ENCODE measurements around the gene GCAT. TPM values are rescaled to one million over a fixed set of nuclear protein-coding genes. Genes with fewer than 3 reads are reported as not detected.

GCAT gene
- total and polyA plus RNA-seq, 7 donors, result 5.1 to 14.1 (median 8.3) TPM

- H3K36me3 ChIP-seq, result peaks cover 9 to 23% (median 14%) of the 10 kb centered on the region in 4 donors
- intact Hi-C loops (cut with DNase I), result no loop called here
- WGBS, 2 donors, result 22 to 48% methylated on average over 11 of the region's 11 CpGs
- H3K4me1 ChIP-seq, result peaks cover 0 to 13% (median 12%) of the 10 kb centered on the region in 4 donors
- H3K27ac ChIP-seq, result peak overlapping the region in 3 of 4 donors; percentile 31 to 56 (median 49)
- H3K9me3 ChIP-seq, result no peaks in the 10 kb centered on the region
- no peak overlapping the region for H3K4me3 ChIP-seq
- DNase-seq, result peak; percentile 83
- no peaks in the 10 kb centered on the region for H3K27me3 ChIP-seq
- TF ChIP-seq CTCF (IDR thresholded peaks at IDR 0.05) (no peak), POLR2AphosphoS5 (IDR thresholded peaks at IDR 0.05) (peak in 2 of 4 donors; percentile 49 to 50)
Observed at GRCh38 chr22:37777122-37777687, 30.5 kb upstream of the GCAT start.

DNA sequence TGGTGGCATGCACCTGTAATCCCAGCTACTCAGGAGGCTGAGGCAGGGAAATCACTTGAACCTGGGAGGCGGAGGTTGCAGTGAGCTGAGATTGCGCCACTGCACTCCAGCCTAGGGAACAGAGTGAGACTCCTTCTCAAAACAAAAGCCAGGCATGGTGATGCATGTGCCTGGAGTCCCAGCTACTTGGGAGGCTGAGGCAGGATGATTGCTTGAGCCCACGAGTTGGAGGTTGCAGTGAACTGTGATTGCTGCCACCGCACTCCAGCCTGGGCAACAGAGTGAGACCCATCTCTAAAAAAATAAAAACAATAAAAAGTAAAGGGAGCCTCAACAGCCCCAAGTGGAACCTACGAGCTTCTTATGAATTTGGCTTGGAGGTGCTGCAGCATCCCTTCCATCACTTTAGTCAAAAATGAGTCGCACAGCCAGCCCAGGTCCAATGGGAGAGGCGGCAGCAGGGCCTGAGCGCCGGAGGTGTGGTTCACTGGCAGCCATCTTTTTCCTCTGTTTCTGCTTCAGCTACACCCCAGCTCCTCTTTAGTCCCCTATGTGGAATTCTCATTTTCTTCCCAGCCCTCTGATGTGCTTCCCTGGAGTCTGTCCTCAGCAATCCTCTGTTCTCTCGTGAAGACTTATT, 29.2 kb upstream of the GCAT start:
- no peaks in the 10 kb centered on the region for H3K9me3 ChIP-seq
- intact Hi-C loops (cut with DNase I), result no loop called here
- H3K27ac ChIP-seq, result no peak overlapping the region
- no peak for TF ChIP-seq POLR2A (IDR thresholded peaks at IDR 0.05)
- peak in 1 of 4 donors; percentile 27 for TF ChIP-seq POLR2AphosphoS5 (IDR thresholded peaks at IDR 0.05)
- no peak overlapping the region for H3K4me3 ChIP-seq
- peaks cover 0 to 13% (median 12%) of the 10 kb centered on the region in 4 donors for H3K4me1 ChIP-seq
- H3K36me3 ChIP-seq, result peaks cover under 1 to 10% (median 2%) of the 10 kb centered on the region in 4 donors
- no peaks in the 10 kb centered on the region for H3K27me3 ChIP-seq
- no peak for DNase-seq
- WGBS, 2 donors, result 86 to 90% methylated on average over 10 of the region's 10 CpGs

DNA sequence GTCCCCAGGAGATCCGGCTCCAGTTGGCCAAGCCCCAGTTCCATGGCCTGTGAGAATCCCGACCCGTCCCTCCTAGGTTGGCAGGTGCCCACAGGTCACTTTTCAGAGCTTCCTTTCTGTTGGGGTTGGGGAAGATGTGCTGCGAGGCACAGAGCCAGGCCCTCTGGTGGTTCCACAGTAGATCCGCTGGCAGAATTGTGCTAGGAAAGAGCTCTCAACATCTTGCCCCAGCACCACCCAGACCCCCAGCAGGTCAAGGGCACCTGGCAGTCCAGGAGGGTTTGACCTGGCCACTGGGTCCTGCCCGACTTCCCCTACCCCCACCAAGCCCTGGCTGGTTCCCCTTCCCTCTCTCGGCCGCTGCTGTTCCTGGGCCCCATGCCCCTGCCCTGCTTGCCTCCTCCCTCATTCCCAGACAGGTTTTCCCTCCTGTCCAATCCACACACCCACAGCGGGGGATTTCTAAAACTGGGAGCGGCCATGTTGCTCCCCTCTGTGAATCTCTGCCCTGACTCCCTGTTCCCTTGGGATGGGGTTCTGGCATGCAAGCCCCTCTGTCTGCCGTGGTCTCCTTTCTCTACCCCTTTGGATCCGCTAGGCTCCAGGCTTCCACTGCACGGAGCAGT, 26.2 kb upstream of the GCAT start:
- WGBS, 2 donors, result 80 to 81% methylated on average over 13 of the region's 13 CpGs
- Histone ChIP-seq H3K36me3 (no peaks in the 10 kb centered on the region), H3K27me3 (no peaks in the 10 kb centered on the region), H3K4me3 (no peak overlapping the region), H3K9me3 (no peaks in the 10 kb centered on the region), H3K27ac (no peak overlapping the region), H3K4me1 (peaks cover 0 to 10% (median 10%) of the 10 kb centered on the region in 4 donors)
- no peak for DNase-seq
- TF ChIP-seq EP300 (IDR thresholded peaks at IDR 0.05) (no peak), CTCF (IDR thresholded peaks at IDR 0.05) (no peak), POLR2A (IDR thresholded peaks at IDR 0.05) (no peak), POLR2AphosphoS5 (IDR thresholded peaks at IDR 0.05) (no peak)
- intact Hi-C loops (cut with DNase I), result no loop called here

DNA sequence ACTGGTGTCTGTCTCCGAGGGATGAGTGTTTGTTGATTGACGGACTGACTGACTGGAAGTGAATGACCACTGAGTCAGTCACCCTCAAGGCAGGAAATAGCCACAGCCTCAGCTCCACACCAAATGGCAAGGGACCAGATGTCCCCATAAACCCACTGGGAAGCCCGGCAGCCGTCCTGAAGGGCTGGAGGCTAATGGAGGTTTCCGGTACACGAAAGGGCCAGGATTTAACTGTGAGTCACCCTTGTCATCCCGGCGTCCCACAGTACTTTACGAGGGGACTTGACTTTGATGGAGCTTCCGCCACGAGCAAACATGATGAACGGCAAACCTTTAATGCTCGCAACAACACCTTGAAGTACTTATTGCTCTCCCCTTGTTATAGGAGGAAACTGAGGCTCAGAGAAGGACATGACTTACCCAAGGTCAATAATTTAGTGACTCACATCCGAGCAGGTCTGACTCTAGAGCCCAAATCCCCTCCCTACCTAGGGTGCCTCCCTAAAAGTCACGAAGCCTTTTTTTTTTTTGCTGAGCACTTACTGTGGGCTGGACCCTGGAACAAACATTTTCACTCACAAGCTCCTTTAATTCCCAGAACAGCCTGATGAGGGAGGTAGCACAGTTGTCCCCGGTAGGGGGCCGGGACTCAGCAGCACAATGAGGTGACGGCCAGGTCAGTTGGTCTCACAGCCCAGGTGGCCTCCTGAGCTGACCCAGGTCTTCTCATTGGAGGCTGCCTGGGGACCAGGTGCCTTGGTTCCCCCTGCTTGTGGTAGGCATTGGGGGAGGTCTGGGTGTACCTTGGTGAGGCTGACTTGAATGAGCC, 25.2 kb upstream of the GCAT start:
- Histone ChIP-seq H3K4me3 (no peak overlapping the region), H3K27ac (no peak overlapping the region), H3K4me1 (peaks cover 0 to under 1% (median under 1%) of the 10 kb centered on the region in 4 donors), H3K9me3 (no peaks in the 10 kb centered on the region), H3K27me3 (no peaks in the 10 kb centered on the region), H3K36me3 (no peaks in the 10 kb centered on the region)
- intact Hi-C loops (cut with DNase I), result no loop called here
- WGBS, 2 donors, result 63% methylated on average over 18 of the region's 18 CpGs
- TF ChIP-seq POLR2A (IDR thresholded peaks at IDR 0.05), result no peak
- peak in 1 of 4 donors; percentile 4 for TF ChIP-seq POLR2AphosphoS5 (IDR thresholded peaks at IDR 0.05)
- no peak for TF ChIP-seq CTCF (IDR thresholded peaks at IDR 0.05)
- DNase-seq, result no peak
